Lower lobe of right lung (tissue), 2 donors: ENCODE data around the gene TBPL1. TPM values are rescaled to one million over a fixed set of nuclear protein-coding genes. Genes with fewer than 3 reads are reported as not detected.

Experiments
- ATAC-seq, 2 donors: fragments of 200-7000 bp; cut with Tn5 transposase; one replicate each; pipeline ENCODE4 v1.9.1; 2020 to 2022; ENCODE audit warnings: mild to moderate bottlenecking in 2 of 2, moderate library complexity in 2 of 2
- DNase-seq: peaks from one replicate; pipeline ENCODE4 v3.0.0-alpha.2; 2020
- H3K27ac ChIP-seq: fragments of 200-600 bp; one replicate; pipeline ENCODE4 v1.8.0; 2022
- H3K27me3 ChIP-seq: fragments of 200-600 bp; one replicate; pipeline ENCODE4 v1.8.0; 2022; ENCODE audit warnings: low read depth
- H3K36me3 ChIP-seq: fragments of 200-600 bp; one replicate; pipeline ENCODE4 v1.8.0; 2022; ENCODE audit warnings: mild to moderate bottlenecking
- H3K4me1 ChIP-seq: fragments of 200-600 bp; one replicate; pipeline ENCODE4 v1.8.0; 2022
- H3K4me3 ChIP-seq: fragments of 200-600 bp; one replicate; pipeline ENCODE4 v1.8.0; 2022; ENCODE audit warnings: mild to moderate bottlenecking
- H3K9me3 ChIP-seq: fragments of 200-600 bp; one replicate; pipeline ENCODE4 v1.8.0; 2022
- CTCF ChIP-seq: fragments of 200-600 bp; IDR thresholded peaks from one replicate; pipeline ENCODE4 v1.8.0; 2022; ENCODE audit warnings: antibody characterized with exemption, mild to moderate bottlenecking
- intact Hi-C: fragments of 100-400 bp; cut with DNase I; formaldehyde crosslinking; loops from one replicate; pipeline ENCODE4 v1.11.0; 2022
- total RNA-seq: library from RNA; stranded (reverse); fragmentation: NEBNext Ultra II Directional; extraction: Animal tissue kit (Norgen Biotek cat#: 25700); gene quantifications from one replicate; pipeline ENCODE4 v1.2.1, GENCODE V29; 2021
- donor health status: DM: no; HTN: yes; CAD: no; lungs with severe emphysema.

The TBPL1 gene
- total RNA-seq, 1 donor from 2014 or later: 21.1 TPM

GRCh38 chr6:134039116-134039515 lies 86.1 kb downstream of the TBPL1 start:
- Histone ChIP-seq H3K4me3 (no peak overlapping the region), H3K27ac (no peak overlapping the region), H3K9me3 (no peaks in the 10 kb centered on the region), H3K4me1 (no peaks in the 10 kb centered on the region), H3K27me3 (no peaks in the 10 kb centered on the region), H3K36me3 (no peaks in the 10 kb centered on the region)
- no peak for DNase-seq
- no peak for TF ChIP-seq CTCF
- ATAC-seq: no peak
- intact Hi-C loops: no loop called here

Other genes starting within 250 kb of the TBPL1 start
- 46.5 TPM for gene TCF21, start 64.1 kb upstream of the TBPL1 start, total RNA-seq
- gene SLC2A12, start 99.4 kb downstream of the TBPL1 start, total RNA-seq: 6.6 TPM